ENCODE data around the gene KRT84. TPM values are rescaled to one million over a fixed set of nuclear protein-coding genes. Genes with fewer than 3 reads are reported as not detected.
"Not testable (repeated sequence)": the region's sequence is repeated elsewhere in the genome, so short reads cannot be mapped to it uniquely, and the experiment has no call there.

Gene KRT84
- total and polyA plus RNA-seq, 7 donors = not detected

- no peaks in the 10 kb centered on the region for H3K9me3 ChIP-seq
- H3K27me3 ChIP-seq = no peaks in the 10 kb centered on the region
- H3K36me3 ChIP-seq = no peaks in the 10 kb centered on the region
- H3K27ac ChIP-seq = no peak overlapping the region
- TF ChIP-seq POLR2A (IDR thresholded peaks at IDR 0.05) = no peak
- TF ChIP-seq EP300 (IDR thresholded peaks at IDR 0.05) = no peak
- TF ChIP-seq POLR2AphosphoS5 (IDR thresholded peaks at IDR 0.05) = no peak
- TF ChIP-seq CTCF (IDR thresholded peaks at IDR 0.05) = no peak
- DNase-seq = no peak
- intact Hi-C loops (cut with DNase I) = no loop called here
- peaks cover 0 to under 1% (median 0%) of the 10 kb centered on the region in 4 donors for H3K4me1 ChIP-seq
- WGBS, 2 donors = 61 to 65% methylated on average over 4 of the region's 4 CpGs
- no peak overlapping the region for H3K4me3 ChIP-seq
These were observed 38.9 kb downstream of the KRT84 start for GRCh38 chr12:52346593-52346992.

- H3K27ac ChIP-seq; intact Hi-C loops (cut with DNase I); DNase-seq: not testable (repeated sequence)
These were observed 40.4 kb downstream of the KRT84 start for GRCh38 chr12:52345041-52345440.

GRCh38 chr12:52344111-52344510, 41.3 kb downstream of the KRT84 start:
- no peaks in the 10 kb centered on the region for H3K36me3 ChIP-seq
- DNase-seq = peak; percentile 48
- no peaks in the 10 kb centered on the region for H3K27me3 ChIP-seq
- TF ChIP-seq POLR2AphosphoS5 (IDR thresholded peaks at IDR 0.05) (no peak), CTCF (IDR thresholded peaks at IDR 0.05) (no peak), POLR2A (IDR thresholded peaks at IDR 0.05) (no peak), EP300 (IDR thresholded peaks at IDR 0.05) (no peak)
- intact Hi-C loops (cut with DNase I) = no loop called here
- no peaks in the 10 kb centered on the region for H3K4me1 ChIP-seq
- no peak overlapping the region for H3K27ac ChIP-seq
- H3K9me3 ChIP-seq = no peaks in the 10 kb centered on the region
- no peak overlapping the region for H3K4me3 ChIP-seq
- WGBS, 2 donors = 94% methylated on average over 12 of the region's 12 CpGs

More at GRCh38 chr12:52345041-52345440, 40.4 kb downstream of the KRT84 start:
- not testable (repeated sequence) for H3K4me1 ChIP-seq, H3K4me3 ChIP-seq, H3K36me3 ChIP-seq, H3K27me3 ChIP-seq, H3K9me3 ChIP-seq
- 73 to 91% methylated on average over 8 of the region's 8 CpGs for WGBS, 2 donors

DNA sequence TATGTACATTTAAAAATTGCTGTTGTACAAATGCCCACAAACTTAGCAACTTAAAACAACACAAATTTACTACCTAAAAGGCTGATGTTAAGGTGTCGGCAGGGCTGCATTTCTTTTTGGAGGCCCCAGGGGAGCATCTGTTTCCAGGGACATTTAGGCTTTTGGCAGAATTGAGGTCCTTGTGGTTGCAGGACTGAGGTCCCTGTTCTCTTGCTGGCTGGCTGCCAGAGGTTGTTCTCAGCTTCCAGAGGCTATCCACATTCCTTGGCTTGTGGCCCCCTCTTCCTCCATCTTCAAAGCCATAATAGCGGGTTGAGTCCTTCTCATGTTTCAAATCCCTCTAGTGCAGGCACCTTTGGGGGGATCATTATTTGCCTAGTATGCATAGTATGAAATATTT, 41.9 kb downstream of the KRT84 start:
- intact Hi-C loops (cut with DNase I) = no loop called here
- no peak overlapping the region for H3K27ac ChIP-seq
- no peak for TF ChIP-seq EP300 (IDR thresholded peaks at IDR 0.05)
- TF ChIP-seq POLR2AphosphoS5 (IDR thresholded peaks at IDR 0.05) = no peak
- no peak for TF ChIP-seq CTCF (IDR thresholded peaks at IDR 0.05)
- no peak for TF ChIP-seq POLR2A (IDR thresholded peaks at IDR 0.05)
- no peaks in the 10 kb centered on the region for H3K9me3 ChIP-seq
- no peak for DNase-seq
- no peaks in the 10 kb centered on the region for H3K27me3 ChIP-seq
- H3K4me3 ChIP-seq = no peak overlapping the region
- H3K36me3 ChIP-seq = no peaks in the 10 kb centered on the region
- no peaks in the 10 kb centered on the region for H3K4me1 ChIP-seq
- WGBS, 2 donors = 84 to 94% methylated on average over 2 of the region's 2 CpGs

- WGBS, 2 donors = 88 to 89% methylated on average over 2 of the region's 2 CpGs
These were observed 42.5 kb downstream of the KRT84 start for GRCh38 chr12:52342781-52343490.

More at GRCh38 chr12:52342781-52343490, 42.5 kb downstream of the KRT84 start:
- no peak for TF ChIP-seq POLR2AphosphoS5 (IDR thresholded peaks at IDR 0.05)
- no peak for TF ChIP-seq CTCF (IDR thresholded peaks at IDR 0.05)
- TF ChIP-seq POLR2A (IDR thresholded peaks at IDR 0.05) = no peak
- TF ChIP-seq EP300 (IDR thresholded peaks at IDR 0.05) = no peak
- H3K27ac ChIP-seq = no peak overlapping the region
- H3K4me1 ChIP-seq = no peaks in the 10 kb centered on the region
- H3K9me3 ChIP-seq = no peaks in the 10 kb centered on the region
- H3K36me3 ChIP-seq = no peaks in the 10 kb centered on the region
- intact Hi-C loops (cut with DNase I) = no loop called here
- DNase-seq = no peak
- no peaks in the 10 kb centered on the region for H3K27me3 ChIP-seq
- H3K4me3 ChIP-seq = no peak overlapping the region

All from sigmoid colon (tissue), 7 donors.